Adipose tissue (tissue), 3 donors: ENCODE data around the gene CFAP43. TPM values are rescaled to one million over a fixed set of nuclear protein-coding genes. Genes with fewer than 3 reads are reported as not detected.
A peak's percentile ranks its signal among the peaks of the same experiment; 100 is the strongest.
"Not testable (repeated sequence)": the region's sequence is repeated elsewhere in the genome, so short reads cannot be mapped to it uniquely, and the experiment has no call there.

Experiments
- H3K27ac ChIP-seq: one replicate; pipeline ENCODE4 v1.5.1; 2013; ENCODE audit warnings: low read depth, low read length
- WGBS, 3 donors: extraction: QIAGEN DNeasy Blood & Tissue Kit; methylation state at CpG; one replicate each; pipeline ENCODE4 v1.1.7; 2013; 5-methylcytosine and 5-hydroxymethylcytosine counted together
- polyA plus RNA-seq, 3 donors: library from polyadenylated mRNA; stranded (reverse); fragments of 200-250 nt; gene quantifications; one replicate each; pipeline ENCODE4 v1.2.3, GENCODE V29; 2013
- donor health status: healthy with polysubstance abuse.
- donor health status: Bipolar disorder and iron deficiency.
- donor health status: healthy.

Gene CFAP43
- polyA plus RNA-seq, 3 donors = 0.07 to 0.81 TPM; not detected in 1

GRCh38 chr10:104259999-104260774 lies 28.0 kb upstream of the CFAP43 start:
- no peak overlapping the region for H3K27ac ChIP-seq
- 65 to 83% (median 80%) methylated on average over 6 of the region's 6 CpGs for WGBS, 3 donors

- WGBS, 3 donors = 64 to 95% (median 94%) methylated on average over 3 of the region's 3 CpGs
- H3K27ac ChIP-seq = no peak overlapping the region
Measured at GRCh38 chr10:104259456-104259855, 27.3 kb upstream of the CFAP43 start.

DNA sequence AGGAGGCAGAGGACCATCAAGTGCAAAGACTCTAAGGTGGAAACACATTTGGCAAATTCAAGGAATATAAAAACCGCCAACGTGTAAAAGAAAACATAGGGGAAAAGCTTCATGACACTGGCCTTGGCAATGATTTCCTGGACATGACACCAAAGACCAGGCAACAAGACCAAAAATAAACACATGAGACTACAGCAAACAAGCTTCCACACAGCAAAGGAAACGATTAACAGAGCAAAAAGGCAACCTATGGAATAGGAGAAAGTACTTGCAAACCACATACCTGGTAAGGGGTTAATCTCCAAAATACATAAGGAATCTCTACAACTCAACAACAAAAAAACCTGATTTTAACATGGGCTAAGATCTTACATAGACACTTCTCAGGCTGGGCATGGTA lies 26.0 kb upstream of the CFAP43 start:
- no peak overlapping the region for H3K27ac ChIP-seq
- 66 to 84% (median 71%) methylated on average over 3 of the region's 3 CpGs for WGBS, 3 donors

DNA sequence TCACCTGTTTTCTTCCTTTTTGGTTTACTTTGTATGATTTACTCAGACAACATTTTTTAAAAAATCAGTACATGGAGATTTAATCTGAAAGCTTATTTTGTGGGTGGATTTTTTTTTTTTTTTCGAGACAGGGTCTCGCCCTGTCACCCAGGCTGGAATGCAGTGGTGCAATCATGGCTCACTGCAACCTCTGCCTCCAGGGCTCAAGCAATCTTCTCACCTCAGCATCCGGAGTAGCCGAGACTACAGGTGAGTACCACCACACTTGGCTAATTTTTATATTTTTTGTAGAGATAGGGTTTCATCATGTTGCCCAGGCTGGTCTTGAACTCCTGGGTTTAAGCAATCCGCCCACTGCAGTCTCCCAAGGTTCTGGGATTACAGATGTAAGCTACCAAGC lies 25.1 kb upstream of the CFAP43 start:
- 82 to 91% (median 90%) methylated on average over 5 of the region's 5 CpGs for WGBS, 3 donors
- H3K27ac ChIP-seq = no peak overlapping the region

GRCh38 chr10:104256335-104256961 lies 24.3 kb upstream of the CFAP43 start:
- H3K27ac ChIP-seq = no peak overlapping the region
- 4 to 25% (median 17%) methylated on average over 1 of the region's 1 CpG for WGBS, 3 donors

DNA sequence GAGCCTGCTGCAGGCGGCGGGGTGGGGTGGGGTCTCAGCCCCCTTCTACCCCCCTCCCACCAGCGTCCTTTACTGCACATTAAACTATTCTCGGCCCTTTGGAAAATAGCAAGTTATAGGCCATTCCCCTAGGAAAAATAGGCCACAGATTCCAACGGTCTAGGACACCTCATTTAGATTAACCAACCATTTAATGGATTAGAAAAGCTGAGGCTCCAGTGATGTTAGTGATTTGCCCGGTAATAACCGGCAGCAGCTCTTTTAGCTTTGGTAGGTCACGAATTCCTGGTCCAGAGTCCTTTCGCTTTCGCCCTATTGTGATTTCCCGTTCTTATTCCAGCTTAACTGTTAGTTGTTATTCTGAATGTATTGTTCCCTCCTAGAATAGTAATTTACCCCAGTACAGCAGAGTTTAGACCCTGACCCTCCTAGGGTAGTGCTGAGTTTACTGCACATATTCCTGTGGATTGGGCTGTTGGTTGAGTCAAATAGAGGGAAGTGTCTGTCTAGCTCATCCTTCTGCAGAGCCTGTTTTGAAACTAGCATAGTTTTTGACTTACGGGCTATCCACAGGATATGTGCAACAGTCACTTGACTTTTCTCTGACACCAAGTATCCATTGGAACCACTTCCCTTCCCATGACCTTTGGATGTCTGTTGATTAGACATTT lies 23.3 kb upstream of the CFAP43 start:
- 0 to 1% (median 0%) methylated on average over 10 to 12 of the region's 12 CpGs for WGBS, 3 donors
- peak overlapping the region; percentile 91 for H3K27ac ChIP-seq

DNA sequence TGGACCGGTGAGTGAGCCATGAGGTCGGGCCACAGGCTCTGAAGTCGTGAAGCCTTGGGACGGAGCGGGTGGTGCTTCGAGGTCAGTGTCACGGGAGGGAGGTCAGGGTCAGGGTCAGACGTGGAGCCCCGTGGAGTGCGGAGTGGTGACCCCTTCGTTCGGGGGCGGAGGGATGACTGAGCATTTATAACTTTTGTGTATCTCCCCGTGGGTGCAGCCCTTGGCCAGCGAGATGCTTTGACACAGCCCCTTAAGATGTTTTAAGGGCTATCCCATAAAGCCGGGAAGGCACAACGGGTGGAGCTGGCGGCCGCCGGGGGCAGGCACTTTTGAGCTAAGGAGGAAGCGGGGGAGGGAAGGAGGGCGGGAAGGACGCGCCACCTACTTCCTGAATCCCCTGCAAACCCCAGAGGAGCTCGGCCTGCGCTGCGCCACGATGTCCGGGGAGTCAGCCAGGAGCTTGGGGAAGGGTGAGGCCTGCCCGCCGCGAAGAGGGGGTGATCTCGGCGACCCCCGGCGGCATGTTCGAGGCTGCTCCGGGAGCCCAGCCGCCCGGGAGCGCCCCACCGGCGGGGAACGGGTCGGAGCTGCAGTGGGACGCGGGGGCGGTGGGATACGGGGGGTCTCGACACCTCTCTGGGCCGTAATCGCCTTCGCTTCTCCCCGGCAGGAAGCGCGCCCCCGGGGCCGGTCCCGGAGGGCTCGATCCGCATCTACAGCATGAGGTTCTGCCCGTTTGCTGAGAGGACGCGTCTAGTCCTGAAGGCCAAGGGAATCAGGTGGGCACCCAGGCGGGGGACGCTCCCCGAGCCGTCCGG lies 22.5 kb upstream of the CFAP43 start, which contains the start of gene GSTO1:
Gene GSTO1, plus strand, starts transcription at position 400 of the 818 bp plus-strand sequence. Its CDS starts 37 bp downstream, at position 437.
- WGBS, 3 donors = 0 to 1% (median 1%) methylated on average over 64 to 69 of the region's 69 CpGs

DNA sequence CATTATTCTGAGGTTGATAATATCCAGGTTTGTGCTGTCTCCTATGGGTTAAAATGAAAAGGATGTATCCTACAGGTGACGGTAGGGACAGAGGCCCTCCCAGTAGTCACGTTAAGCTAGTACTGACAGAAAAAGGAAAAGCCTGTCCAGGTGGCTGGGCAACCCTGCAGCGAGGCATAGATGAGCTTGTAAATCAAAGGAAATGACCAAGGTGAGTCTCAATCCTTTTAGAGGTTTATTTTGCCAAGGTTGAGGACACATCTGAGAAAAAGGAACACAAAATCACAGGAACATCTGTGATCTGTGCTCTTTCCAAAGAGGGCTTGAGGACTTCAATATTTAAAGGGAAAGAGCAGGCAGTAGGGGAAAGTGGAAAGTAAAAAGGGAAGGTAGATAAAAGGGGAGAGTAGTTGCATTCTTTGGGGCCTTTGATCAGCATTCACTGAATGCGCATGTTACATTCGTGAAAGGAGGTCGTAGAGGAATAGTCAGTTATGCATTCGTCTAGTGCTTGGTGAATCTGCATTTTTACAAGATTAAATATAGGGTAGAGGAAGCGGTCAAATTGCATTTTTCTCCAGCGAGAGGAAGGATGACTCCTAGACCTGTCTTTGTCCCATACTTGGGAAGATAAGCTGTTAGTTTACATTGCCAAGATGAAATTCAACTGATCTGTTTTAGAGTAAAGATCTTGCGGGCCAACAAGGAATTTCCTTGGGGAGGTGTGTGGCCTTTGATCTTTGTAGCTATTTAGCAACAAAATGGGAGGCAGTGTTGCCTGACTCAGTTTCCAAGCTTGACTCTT lies 21.6 kb upstream of the CFAP43 start:
- peak overlapping the region; percentile 91 for H3K27ac ChIP-seq

More for the DNA sequence above, 22.5 kb upstream of the CFAP43 start, which contains the start of gene GSTO1:
- peak within 1 kb of the TSS; percentile 91 for H3K27ac ChIP-seq

DNA sequence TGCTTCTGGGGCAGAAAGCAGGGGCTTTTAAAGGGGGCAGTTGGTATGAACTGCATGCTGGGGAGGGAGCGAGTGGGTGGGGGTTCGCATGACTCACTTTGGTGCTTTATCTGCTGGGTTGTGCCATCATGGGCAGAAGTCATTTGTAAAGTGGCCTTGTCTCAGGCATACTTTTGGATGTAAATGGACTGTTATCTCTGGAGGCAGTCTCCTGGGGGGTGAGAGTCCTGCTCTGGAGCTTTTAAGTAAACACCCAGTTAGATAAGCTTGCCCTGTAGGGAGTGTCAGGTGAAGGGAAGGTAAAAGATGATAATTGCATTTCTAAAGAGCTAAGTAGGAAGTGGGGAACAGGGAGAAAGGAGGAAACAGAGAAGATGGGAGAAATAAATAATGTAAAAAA lies 20.9 kb upstream of the CFAP43 start:
- no peak overlapping the region for H3K27ac ChIP-seq
- WGBS, 3 donors = 77 to 100% (median 82%) methylated on average over 2 of the region's 2 CpGs

More for the DNA sequence above, 21.6 kb upstream of the CFAP43 start:
- WGBS, 3 donors = 67 to 72% (median 71%) methylated on average over 10 of the region's 10 CpGs

GRCh38 chr10:104252368-104252767 lies 20.2 kb upstream of the CFAP43 start:
- no peak overlapping the region for H3K27ac ChIP-seq

DNA sequence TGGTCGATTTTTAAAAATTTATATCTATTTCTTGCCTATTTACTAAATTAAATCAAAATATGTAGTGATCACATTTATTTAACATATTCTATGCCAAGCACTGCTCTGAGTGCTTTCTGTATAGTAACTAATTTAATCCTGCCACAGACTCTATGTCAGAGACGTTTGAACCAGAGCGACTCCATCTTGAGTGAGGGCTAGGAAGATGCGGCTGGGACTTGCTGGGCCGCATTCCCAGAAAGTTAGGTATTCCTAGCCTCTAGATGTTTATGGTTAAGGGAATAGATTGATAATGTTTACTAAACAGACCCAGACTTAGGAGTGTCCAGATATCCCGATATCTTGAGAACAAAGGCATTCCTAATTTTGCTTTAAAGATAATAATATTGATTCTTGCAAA lies 19.3 kb upstream of the CFAP43 start:
- 75 to 95% (median 94%) methylated on average over 6 of the region's 6 CpGs for WGBS, 3 donors
- no peak overlapping the region for H3K27ac ChIP-seq

DNA sequence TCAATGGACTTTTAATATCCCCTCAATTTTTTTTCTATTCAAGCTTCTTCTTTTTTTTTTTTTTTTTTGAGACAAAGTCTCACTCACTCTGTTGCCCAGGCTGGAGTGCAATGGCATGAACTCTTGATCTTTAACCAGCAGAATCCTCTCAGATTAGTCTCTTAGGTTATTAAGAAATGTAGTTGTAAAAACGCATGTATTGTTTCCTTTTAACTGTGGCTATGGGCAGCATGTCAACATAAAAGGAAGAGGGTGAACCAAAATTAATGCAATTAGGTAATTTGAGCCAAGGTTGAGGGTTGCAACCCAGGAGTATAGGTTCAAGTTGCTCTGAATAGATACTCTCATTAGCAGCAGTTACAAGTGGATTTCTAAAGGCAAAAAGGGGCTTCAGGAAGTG lies 18.2 kb upstream of the CFAP43 start:
- WGBS, 3 donors = 31 to 39% (median 32%) methylated on average over 1 of the region's 1 CpG
- H3K27ac ChIP-seq = no peak overlapping the region

DNA sequence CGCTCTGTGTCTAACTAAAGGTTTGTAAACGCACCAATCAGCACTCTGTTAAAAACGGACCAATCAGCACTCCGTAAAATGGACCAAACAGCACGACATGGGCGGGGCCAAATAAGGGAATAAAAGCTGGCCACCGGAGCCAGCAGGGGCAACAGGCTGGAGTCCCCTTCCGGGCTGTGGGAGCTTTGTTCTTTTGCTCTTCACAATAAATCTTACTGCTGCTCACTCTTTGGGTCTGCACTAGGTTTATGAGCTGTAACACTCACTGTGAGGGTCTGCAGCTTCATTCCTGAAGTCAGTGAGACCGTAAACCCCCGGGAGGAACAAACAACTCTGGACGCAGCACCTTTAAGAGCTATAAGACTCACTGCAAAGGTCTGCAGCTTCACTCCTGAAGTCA lies 16.8 kb upstream of the CFAP43 start:
- not testable (repeated sequence) for H3K27ac ChIP-seq
- WGBS, 3 donors = 72 to 92% (median 86%) methylated on average over 11 of the region's 11 CpGs

GRCh38 chr10:104247513-104248146 lies 15.5 kb upstream of the CFAP43 start:
- no peak overlapping the region for H3K27ac ChIP-seq
- WGBS, 3 donors = 55 to 85% (median 57%) methylated on average over 3 of the region's 3 CpGs

DNA sequence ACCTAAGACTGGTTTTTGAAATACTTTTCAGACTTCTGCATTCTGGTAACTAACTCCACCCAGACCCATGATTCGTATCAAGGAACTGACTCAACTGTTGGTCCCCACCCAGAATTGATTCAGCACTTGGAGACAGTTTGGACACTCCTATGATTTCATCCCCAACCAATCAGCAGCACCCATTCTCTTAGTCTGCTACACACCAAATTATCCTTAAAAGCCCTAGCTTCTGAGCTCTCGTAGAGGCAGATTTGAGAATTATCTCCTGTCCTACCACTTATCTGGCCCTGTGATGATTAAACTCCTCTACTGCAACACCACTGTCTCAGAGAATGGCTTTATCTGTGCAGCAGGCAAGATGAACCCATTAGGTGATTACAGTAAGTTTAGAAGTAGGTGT lies 14.8 kb upstream of the CFAP43 start:
- no peak overlapping the region for H3K27ac ChIP-seq

DNA sequence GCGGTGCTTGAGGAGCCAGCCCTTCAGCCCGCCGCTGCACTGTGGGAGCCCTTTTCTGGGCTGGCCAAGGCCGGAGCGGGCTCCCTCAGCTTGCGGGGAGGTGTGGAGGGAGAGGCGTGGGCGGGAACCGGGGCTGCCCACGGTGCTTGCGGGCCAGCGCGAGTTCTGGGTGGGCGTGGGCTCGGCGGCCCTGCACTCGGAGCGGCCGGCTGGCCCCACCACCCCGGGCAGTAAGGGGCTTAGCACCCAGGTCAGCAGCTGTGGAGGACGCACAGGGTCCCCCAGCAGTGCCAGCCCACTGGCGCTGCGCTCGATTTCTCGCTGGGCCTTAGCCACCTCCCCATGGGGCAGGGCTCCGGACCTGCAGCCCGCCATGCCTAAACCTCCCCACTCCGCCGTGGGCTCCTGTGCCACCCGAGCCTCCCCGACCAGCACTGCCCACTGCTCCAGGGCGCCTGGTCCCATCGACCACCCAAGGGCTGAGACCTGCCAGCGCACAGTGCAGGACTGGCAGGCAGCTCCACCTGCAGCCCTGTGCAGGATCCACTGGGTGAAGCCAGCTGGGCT lies 13.0 kb upstream of the CFAP43 start:
- H3K27ac ChIP-seq = no peak overlapping the region
- 95 to 98% (median 97%) methylated on average over 23 to 34 of the region's 34 CpGs for WGBS, 3 donors

More for the DNA sequence above, 14.8 kb upstream of the CFAP43 start:
- 23 to 70% (median 31%) methylated on average over 2 of the region's 2 CpGs for WGBS, 3 donors

DNA sequence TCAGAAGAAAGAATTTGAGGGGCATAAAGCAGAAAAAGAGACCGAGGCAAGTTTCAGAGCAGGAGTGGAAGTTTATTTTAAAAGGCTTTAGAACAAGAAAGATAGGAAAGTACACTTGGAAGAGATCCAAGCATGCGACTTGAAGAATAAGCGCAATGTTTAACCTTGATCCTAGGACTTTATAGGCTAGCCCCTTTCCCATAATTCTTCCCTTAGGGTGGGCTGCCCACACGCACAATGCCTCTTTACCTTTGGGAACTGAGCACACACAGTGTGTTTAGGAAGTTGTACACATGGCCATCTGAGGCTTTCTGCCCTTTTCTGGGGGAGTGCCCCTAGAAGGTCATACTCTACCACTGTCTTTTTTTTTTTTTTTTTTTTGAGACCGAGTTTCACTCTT lies 11.3 kb upstream of the CFAP43 start:
- no peak overlapping the region for H3K27ac ChIP-seq
- 51 to 69% (median 68%) methylated on average over 4 to 5 of the region's 5 CpGs for WGBS, 3 donors
